Measurements from ENCODE around the gene AP2S1. TPM values are rescaled to one million over a fixed set of nuclear protein-coding genes. Genes with fewer than 3 reads are reported as not detected.
"Not testable (repeated sequence)": the region's sequence is repeated elsewhere in the genome, so short reads cannot be mapped to it uniquely, and the experiment has no call there.

The AP2S1 gene
- total RNA-seq, 1 donor from 2014 or later, result 96.9 TPM

DNA sequence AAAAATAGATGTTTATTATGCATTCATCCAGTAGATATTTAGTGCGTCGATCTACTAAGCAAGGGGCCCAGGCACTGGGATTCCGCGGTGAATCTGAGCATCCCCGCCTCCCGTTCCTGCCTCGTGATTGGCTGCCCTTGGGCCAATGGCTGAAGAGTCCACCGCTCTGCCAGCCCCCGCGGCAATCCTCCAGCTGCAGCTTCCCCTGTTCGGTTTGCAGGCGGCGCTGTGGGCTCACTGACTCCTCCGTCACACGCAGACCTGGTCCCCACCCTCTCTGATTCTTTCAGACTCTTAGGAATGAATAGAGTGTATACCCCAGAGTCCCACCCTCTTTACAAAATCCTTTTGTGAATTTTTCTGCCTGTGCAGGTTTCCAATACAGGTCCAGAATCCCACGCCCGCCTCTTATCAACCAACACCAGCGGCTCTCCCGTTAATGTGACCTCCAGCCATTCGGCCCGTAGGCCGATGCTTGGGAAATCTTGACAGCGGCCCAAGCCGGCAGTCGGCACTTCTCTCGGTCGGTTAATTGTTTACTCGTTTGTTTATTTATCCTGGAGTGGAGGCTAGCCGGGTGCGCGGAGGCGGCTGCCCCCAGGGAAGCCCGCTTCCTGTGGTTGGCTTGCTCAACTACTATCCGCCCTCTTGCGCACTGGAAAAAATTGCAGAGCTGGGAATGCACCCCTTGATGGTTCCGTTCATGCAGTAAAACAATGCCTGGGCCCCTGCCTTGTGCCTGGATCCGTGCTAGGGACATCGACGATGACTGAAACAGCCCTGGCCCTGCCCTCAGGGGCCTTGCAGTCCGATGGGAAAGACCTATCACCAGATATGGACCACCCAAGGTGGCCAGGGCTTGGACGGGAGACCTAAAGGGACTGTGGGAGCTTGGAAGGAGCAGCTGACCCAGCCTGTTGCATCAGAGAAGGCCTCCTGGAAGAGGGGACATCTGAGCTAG, 5.7 kb upstream of the AP2S1 start:
- no peaks in the 10 kb centered on the region for H3K9me3 Mint-ChIP-seq (ENCODE audit: low read depth)
- peaks cover 10% of the 10 kb centered on the region for H3K4me1 Mint-ChIP-seq (ENCODE audit: low read depth)
- DNase-seq (ENCODE audit: low spot score, unreplicated experiment), result peak; percentile 74
- no peaks in the 10 kb centered on the region for H3K36me3 Mint-ChIP-seq (ENCODE audit: insufficient read depth)
- H3K4me3 Mint-ChIP-seq (ENCODE audit: low read depth), result peak overlapping the region; percentile 66
- TF ChIP-seq, protein P1, sequence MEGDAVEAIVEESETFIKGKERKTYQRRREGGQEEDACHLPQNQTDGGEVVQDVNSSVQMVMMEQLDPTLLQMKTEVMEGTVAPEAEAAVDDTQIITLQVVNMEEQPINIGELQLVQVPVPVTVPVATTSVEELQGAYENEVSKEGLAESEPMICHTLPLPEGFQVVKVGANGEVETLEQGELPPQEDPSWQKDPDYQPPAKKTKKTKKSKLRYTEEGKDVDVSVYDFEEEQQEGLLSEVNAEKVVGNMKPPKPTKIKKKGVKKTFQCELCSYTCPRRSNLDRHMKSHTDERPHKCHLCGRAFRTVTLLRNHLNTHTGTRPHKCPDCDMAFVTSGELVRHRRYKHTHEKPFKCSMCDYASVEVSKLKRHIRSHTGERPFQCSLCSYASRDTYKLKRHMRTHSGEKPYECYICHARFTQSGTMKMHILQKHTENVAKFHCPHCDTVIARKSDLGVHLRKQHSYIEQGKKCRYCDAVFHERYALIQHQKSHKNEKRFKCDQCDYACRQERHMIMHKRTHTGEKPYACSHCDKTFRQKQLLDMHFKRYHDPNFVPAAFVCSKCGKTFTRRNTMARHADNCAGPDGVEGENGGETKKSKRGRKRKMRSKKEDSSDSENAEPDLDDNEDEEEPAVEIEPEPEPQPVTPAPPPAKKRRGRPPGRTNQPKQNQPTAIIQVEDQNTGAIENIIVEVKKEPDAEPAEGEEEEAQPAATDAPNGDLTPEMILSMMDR (IDR thresholded peaks at IDR 0.05; ENCODE audit: unreplicated experiment), result peak; percentile 74
- H3K27me3 Mint-ChIP-seq, result peaks cover 3% of the 10 kb centered on the region
- H3K27ac Mint-ChIP-seq, result peak overlapping the region; percentile 97

DNA sequence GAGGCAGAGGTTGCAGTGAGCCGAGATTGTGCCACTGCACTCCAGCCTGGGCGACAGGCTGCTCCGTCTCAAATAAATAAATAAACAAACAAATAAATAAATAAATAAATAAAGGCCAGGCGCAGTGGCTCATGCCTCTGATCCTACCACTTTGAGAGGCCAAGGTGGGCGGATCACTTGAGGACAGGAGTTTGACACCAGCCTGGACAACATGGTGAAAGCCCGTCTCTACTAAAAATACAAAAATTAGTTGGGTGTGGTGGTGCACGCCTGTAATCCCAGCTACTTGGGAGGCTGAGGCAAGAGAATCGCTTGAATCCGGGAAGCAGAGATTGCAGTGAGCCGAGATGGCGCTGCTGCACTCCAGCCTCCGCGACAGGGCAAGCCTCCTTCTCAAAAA, 4.1 kb upstream of the AP2S1 start:
- H3K4me1 Mint-ChIP-seq (ENCODE audit: low read depth), result peaks cover 13% of the 10 kb centered on the region
- not testable (repeated sequence) for H3K27me3 Mint-ChIP-seq; H3K36me3 Mint-ChIP-seq (ENCODE audit: insufficient read depth)

DNA sequence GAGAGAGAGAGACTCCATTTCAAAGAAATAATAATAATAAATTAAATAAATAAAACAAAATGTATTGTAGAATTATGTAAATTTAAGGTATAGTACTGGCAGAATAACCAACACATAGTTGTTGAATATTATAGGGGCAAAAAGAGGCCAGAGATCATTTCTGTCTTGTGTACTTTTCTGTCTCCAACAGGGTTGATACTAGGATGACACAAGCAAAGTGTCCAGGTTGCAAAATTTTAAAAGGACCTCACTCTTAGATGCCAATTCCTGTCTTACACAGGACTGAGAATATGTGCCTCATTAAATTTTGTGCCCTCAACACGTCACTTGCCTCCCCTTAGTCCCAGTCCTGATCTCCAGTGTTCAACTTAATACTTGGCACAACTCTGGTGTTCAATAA, 2.2 kb upstream of the AP2S1 start:
- DNase-seq (ENCODE audit: low spot score, unreplicated experiment), result no peak
- H3K27me3 Mint-ChIP-seq, result peaks cover 3% of the 10 kb centered on the region
- H3K4me1 Mint-ChIP-seq (ENCODE audit: low read depth), result peaks cover 18% of the 10 kb centered on the region
- TF ChIP-seq, protein P1 (IDR thresholded peaks at IDR 0.05; ENCODE audit: unreplicated experiment), result no peak
- peaks cover under 1% of the 10 kb centered on the region for H3K36me3 Mint-ChIP-seq (ENCODE audit: insufficient read depth)
- no peak overlapping the region for H3K4me3 Mint-ChIP-seq (ENCODE audit: low read depth)
- no peaks in the 10 kb centered on the region for H3K9me3 Mint-ChIP-seq (ENCODE audit: low read depth)
- H3K27ac Mint-ChIP-seq, result no peak overlapping the region

More for the DNA sequence above, 4.1 kb upstream of the AP2S1 start:
- H3K9me3 Mint-ChIP-seq (ENCODE audit: low read depth); H3K27ac Mint-ChIP-seq; DNase-seq (ENCODE audit: low spot score, unreplicated experiment); H3K4me3 Mint-ChIP-seq (ENCODE audit: low read depth): not testable (repeated sequence)

DNA sequence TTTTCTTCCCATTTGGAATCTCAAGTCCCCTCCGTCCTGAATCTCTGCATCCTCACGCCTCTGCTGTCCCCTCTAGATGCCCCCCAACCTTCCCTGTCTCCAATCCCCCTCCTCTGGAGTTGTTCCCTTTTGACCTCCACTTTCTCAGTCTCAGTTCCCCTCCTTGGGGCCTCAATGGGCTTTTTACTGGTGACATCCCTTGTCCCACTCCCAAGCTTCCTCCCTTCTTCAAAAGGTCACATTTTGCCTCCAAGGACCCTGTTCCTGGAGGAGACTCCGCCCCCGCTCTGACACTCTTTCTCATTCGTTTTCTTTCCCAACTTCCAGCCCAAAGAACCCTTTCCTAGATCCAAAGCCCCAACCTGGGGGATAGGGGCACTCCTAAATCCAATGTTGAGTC, 1.0 kb downstream of the AP2S1 start:
- H3K27me3 Mint-ChIP-seq, result peaks cover 3% of the 10 kb centered on the region
- no peaks in the 10 kb centered on the region for H3K9me3 Mint-ChIP-seq (ENCODE audit: low read depth)
- H3K27ac Mint-ChIP-seq, result peak overlapping the region; percentile 97
- peaks cover 12% of the 10 kb centered on the region for H3K4me1 Mint-ChIP-seq (ENCODE audit: low read depth)
- peak overlapping the region; percentile 96 for H3K4me3 Mint-ChIP-seq (ENCODE audit: low read depth)
- TF ChIP-seq, protein P1 (IDR thresholded peaks at IDR 0.05; ENCODE audit: unreplicated experiment), result no peak
- peaks cover 7% of the 10 kb centered on the region for H3K36me3 Mint-ChIP-seq (ENCODE audit: insufficient read depth)
- DNase-seq (ENCODE audit: low spot score, unreplicated experiment), result no peak

DNA sequence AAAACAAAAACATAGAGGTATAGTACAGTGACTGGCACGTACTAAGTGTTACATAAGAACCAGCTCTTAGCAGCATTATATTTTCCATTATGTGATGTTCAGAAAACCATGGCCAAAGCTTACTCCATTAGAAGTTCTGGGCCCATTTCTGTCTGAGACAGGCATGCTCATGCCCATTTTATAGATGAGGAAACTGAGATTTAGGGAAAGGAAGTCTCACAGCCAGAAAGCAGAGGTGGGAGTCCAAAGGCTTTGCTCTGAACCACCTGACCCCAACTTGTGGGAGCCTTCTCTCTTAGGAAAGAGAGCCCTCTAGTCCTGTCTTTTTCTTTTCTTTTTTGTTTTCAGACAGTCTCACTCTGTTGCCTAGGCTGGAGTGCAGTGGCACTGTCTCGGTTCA, 2.3 kb downstream of the AP2S1 start:
- Mint-ChIP-seq H3K27ac (no peak overlapping the region), H3K4me3 (ENCODE audit: low read depth) (no peak overlapping the region), H3K27me3 (no peaks in the 10 kb centered on the region), H3K9me3 (ENCODE audit: low read depth) (no peaks in the 10 kb centered on the region), H3K36me3 (ENCODE audit: insufficient read depth) (peaks cover 10% of the 10 kb centered on the region), H3K4me1 (ENCODE audit: low read depth) (peaks cover 12% of the 10 kb centered on the region)
- TF ChIP-seq, protein P1 (IDR thresholded peaks at IDR 0.05; ENCODE audit: unreplicated experiment), result no peak
- no peak for DNase-seq (ENCODE audit: low spot score, unreplicated experiment)
